Pulmonary artery endothelial cell (primary cell): ENCODE measurements around the gene LRRC38. TPM values are rescaled to one million over a fixed set of nuclear protein-coding genes. Genes with fewer than 3 reads are reported as not detected.
"Not testable (repeated sequence)": the region's sequence is repeated elsewhere in the genome, so short reads cannot be mapped to it uniquely, and the experiment has no call there.

ENCODE experiments used
- DNase-seq: peaks from one replicate; pipeline ENCODE4 v3.0.0-alpha.2; 2011; ENCODE audit warnings: low read depth, low spot score
- total RNA-seq: library from RNA; depleted of rRNA; stranded (reverse); fragments of >200 nt; gene quantifications from 2 replicates; pipeline ENCODE4 v1.2.3, GENCODE V29; 2014

LRRC38 gene
- total RNA-seq, 1 donor from 2014 or later, result not detected

DNA sequence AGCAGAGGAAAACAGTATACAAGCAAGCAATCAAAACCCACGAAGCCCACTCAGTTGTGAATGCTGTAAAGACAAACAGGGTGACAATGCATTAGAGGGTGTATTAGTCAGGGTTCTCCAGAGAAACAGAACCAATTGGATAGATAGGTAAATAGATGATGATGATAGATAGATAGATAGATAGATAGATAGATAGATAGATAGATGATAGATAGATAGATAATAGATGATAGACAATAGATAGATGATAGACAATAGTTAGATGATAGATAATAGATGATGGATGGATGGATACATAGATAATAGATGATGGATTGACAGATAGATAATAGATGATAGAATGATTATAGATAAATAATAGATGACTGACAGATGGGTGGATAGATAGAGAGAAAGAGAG, 48.3 kb downstream of the LRRC38 start:
- no peak for DNase-seq

DNA sequence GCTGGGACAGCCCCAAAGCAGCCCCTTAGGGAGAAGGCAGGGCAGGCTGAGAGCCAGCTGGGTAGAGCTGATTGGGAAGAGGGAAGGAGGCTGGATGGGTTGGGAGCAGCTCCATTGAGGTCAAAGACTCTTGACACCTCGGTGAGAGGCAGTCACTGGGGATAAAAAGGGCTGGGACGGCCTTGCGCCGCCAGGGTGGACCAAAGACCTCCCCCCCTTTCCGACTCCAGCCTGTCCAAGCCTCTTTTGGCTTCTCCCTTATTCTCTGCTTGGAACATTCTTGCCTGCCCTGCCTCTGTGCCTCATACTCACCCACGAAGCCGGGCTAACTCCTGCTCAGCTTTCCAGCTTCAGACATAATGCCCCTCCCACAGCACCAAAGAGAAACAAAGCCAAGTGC, 51.1 kb downstream of the LRRC38 start:
- no peak for DNase-seq

DNA sequence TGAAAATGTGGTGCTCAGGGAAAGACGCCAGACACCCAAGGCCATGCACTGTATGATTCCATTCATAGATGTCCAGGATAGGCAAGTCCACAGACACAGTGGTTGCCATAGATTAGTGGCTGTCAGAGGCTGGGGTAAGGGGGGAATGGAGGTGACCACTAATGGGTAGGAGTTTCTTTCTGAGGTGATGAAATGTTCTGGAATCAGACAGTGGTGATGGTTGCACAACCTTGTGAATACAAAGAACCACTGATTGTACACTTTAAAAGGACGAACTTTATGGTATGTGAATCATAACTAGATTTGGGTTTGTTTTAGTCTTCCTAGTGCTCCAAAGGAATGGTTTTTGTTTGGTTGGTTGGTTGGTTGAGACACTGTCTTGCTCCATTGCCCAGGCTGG, 51.8 kb downstream of the LRRC38 start:
- no peak for DNase-seq

DNA sequence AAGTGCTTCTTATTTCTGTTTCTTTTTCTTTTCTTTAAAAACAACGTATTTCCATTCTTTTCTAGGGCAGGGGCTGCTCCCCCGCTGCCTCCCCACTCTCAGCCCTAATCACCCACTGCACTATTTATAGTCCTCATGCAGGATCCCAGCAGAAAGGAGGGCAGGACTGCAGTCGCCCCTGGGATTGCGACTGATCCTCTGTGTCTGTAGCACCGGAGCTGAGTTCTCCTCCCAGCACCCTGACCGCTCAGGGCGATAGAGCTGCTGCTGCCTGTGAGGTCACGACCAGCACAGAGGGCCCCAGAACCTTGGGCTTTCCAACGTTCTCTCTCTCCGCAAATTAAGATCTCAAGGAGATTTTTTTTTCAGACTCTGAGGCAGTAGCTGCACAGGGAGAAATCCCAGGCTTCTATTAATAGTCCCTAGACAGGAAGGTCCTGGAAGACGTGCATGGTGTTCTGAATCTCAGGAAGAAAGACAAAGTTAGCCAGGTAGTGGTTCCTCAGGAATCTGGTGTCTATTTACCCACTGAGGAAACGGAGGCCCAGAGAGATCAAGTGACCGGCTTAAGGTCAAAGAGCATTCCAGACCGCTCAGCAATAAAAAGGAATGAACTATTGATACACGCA, 56.8 kb downstream of the LRRC38 start:
- DNase-seq, result no peak

DNA sequence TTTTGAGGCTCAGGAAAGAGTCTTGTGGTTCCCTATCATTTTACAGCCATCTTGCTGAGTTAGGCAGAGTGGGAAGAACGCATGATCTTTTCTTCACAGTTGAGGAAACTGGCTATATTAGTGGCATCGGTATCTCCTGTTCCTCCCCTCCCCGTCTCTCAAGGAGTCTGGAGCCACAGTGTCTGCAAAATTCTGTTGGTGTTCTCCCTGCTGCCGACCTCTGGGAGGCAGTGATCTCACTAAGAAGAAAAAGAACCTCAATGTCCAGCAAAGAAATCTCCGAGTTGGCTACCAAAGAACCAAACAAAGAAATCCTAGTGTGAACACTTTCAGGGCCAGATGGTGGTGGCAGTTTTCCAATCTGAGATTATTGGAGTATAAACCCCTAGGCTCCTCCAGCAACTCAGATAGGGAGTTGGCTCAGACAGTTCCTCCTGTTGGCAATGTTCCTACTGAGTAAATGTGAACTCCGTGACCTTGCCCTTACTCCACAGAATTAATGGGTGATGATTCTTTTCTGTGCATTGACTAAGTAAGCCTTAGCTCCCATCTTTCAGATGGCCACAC, 62.3 kb downstream of the LRRC38 start:
- DNase-seq, result no peak

DNA sequence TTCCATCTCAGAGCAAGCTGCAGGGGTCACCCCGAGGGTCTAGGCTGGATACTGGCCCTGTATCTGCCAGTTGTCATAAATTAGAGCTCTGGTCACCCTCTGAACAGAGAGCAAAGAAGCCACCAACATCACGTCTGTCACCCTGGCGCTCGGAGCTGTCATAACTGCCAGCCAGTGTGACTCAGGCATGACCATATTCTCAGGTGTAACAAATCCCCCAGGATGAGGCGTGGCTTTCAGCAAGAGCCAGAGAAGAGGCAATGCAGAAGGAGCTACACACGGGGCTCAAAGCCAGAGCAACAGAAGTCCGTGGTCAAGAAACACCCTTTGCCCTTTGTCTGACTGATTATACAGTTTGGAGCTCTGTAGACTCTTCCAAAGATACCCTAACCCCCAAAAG, 63.6 kb downstream of the LRRC38 start:
- no peak for DNase-seq

DNA sequence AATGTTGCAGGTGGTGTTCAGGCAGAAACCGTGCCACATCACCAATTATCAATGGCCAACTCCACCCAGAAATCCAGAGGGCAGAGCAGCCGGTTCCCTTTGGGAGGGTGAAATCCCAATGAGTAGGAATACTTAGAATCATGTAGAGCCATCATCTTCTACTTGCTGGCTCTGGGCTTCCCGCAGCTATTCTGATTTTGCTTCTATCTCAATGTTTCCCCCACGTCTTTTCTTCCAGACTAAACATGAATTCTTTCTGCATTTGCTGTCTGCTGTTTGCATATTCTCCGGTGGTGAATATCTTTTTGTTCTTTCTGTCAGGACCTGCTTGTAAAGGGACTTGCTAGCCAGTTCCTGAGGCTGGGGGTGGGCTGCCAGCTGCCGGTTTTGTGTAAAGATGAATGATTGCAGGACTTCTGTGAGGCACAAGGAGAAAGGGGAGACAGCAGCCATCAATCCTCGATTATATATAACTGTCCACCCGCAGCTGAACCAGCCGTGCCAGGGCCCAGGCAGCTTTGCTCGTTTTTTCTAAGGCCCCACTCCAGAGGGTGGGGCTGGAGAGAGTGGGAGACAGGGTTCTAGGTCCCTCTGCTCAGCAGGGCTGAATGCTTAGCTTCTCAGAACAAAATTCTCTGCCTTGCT, 70.3 kb downstream of the LRRC38 start:
- DNase-seq, result no peak

DNA sequence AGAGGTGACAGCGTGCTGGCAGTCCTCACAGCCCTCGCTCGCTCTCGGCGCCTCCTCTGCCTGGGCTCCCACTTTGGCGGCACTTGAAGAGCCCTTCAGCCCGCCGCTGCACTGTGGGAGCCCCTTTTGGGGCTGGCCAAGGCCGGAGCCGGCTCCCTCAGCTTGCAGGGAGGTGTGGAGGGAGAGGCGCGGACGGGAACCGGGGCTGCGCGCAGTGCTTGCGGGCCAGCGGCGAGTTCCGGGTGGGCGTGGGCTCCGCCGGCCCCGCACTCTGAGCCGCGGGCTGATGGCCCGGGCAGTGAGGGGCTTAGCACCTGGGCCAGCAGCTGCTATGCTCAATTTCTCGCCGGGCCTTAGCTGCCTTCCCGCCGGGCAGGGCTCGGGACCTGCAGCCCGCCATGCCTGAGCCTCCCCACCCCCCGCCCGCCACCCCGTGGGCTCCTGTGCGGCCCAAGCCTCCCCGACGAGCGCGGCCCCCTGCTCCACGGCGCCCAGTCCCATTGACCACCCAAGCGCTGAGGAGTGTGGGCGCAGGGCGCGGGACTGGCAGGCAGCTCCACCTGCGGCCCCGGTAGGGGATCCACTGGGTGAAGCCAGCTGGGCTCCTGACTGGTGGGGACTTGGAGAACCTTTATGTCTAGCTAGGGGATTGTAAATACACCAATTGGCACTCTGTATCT, 74.6 kb downstream of the LRRC38 start:
- DNase-seq, result not testable (repeated sequence)

DNA sequence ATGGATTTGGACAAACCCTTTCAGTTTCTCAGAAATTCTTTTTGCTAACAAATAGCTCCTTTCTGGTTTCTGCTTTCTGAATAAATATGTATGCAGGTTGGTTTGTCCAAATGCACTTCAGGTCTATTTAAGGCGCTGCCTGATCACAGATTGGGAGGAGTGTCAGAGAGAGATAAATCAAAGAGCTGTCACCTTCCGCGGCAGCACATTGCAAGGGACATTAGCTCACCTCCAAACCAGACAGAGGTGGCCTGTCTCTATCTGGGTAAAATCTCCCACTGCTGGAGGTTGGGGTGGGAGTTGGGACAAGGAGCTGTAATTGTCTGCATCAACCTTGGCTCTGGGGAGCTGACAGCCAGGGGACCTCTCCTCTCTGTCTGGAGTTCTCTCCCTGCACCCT, 78.3 kb downstream of the LRRC38 start:
- no peak for DNase-seq

DNA sequence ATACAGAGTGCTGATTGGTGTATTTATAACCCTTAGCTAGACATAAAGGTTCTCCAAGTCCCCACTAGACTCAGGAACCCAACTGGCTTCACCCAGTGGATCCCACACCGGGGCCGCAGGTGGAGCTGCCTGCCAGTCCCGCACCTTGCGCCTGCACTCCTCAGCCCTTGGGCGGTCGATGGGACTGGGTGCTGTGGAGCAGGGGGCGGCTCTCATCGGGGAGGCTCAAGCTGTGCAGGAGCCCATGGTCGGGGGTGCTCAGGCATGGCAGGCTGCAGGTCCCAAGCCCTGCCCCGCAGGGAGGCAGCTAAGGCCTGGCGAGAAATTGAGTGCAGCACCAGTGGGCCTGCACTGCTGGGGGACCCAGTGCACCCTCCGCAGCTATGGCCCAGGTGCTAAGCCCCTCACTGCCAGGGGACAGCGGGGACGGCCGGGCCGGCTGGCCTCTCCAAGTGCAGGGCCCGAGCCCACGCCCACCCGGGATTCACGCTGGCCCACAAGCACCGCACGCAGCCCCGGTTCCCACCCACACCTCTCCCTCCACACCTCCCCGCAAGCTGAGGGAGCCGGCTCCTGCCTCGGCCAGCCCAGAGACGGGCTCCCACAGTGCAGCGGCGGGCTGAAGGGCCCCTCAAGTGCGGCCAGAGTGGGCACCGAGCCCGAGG, 80.0 kb downstream of the LRRC38 start:
- not testable (repeated sequence) for DNase-seq

DNA sequence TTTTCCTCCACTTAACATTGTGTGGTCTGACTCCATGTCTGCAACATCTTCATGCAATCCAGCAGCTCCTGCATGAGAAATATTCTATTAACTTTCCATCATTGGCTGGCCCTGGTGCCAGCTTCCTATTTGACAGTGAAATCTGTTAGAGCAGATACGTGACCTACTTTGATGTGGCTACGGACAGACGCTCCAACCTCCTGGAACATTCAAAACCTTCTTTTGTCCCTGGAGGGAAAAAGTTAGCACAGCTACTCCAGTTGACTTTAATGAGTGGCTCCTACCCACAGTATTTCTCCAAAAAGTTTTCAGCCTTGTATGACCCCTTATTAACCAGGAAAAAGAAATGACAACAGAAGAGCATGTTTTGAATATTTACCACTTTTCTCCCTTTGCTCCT, 81.6 kb downstream of the LRRC38 start:
- DNase-seq, result no peak

DNA sequence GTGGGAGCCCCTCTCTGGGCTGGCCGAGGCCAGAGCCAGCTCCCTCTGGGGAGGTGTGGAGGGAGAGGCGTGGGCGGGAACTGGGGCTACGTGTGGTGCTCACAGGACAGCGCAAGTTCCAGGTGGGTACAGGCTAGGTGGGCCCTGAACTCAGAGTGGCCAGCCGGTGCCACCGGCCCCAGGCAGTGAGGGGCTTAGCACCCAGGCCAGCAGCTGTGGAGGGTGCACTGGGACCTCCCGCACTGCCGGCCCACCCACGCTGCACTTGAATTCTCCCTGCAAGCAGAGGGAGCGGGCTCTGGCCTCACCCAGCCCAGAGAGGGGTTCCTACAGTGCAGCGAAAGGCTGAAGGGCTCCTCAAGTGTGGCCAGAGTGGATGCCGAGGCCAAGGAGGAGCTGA, 83.3 kb downstream of the LRRC38 start:
- no peak for DNase-seq

Other genes with a start within 250 kb of the LRRC38 start
- gene PRAMEF8, start 228.9 kb downstream of the LRRC38 start, total RNA-seq, result not detected in 2 replicates
- not detected in 2 replicates for gene PRAMEF33, start 210.5 kb downstream of the LRRC38 start, total RNA-seq
- gene PRAMEF15, start 198.4 kb downstream of the LRRC38 start, total RNA-seq, result not detected in 2 replicates
- gene PRAMEF14, start 166.9 kb downstream of the LRRC38 start, total RNA-seq, result not detected in 2 replicates
- gene PRAMEF19, start 142.1 kb downstream of the LRRC38 start, total RNA-seq, result not detected in 2 replicates
- not detected in 2 replicates for gene PRAMEF17, start 124.4 kb downstream of the LRRC38 start, total RNA-seq
- gene PRAMEF20, start 103.6 kb downstream of the LRRC38 start, total RNA-seq, result not detected in 2 replicates
- not detected in 2 replicates for gene PDPN, start 69.8 kb upstream of the LRRC38 start, total RNA-seq
- 4.9 and 7.2 TPM in 2 replicates for gene PRDM2, start 186.2 kb upstream of the LRRC38 start, total RNA-seq